Adrenal gland (tissue), 5 donors: Measurements from ENCODE around the gene AFAP1.

Experiments used
- POLR2A ChIP-seq, 2 donors: fragments of 450-650 bp; IDR thresholded peaks; one replicate each; pipeline ENCODE4 v1.6.1; 2017; ENCODE audit warnings: antibody characterized with exemption in 2 of 2, mild to moderate bottlenecking in 2 of 2, moderate library complexity in 1 of 2
- TF ChIP-seq, protein P1 (sequence below), 6 experiments: fragments of 450-650 bp in 4 of 6; fragments of 200-600 bp in 2 of 6; sonication (generic) in 1 of 6; IDR thresholded peaks; 1 replicate in 5 of 6; 2 replicates in 1 of 6; pipeline versions ENCODE4 v1.5.1 to v1.8.0; 2016 to 2021; ENCODE audit warnings: antibody characterized with exemption in 6 of 6, mild to moderate bottlenecking in 2 of 6, moderate library complexity in 1 of 6
- donor health status: DM: no; HTN: no; CAD: no.

DNA sequence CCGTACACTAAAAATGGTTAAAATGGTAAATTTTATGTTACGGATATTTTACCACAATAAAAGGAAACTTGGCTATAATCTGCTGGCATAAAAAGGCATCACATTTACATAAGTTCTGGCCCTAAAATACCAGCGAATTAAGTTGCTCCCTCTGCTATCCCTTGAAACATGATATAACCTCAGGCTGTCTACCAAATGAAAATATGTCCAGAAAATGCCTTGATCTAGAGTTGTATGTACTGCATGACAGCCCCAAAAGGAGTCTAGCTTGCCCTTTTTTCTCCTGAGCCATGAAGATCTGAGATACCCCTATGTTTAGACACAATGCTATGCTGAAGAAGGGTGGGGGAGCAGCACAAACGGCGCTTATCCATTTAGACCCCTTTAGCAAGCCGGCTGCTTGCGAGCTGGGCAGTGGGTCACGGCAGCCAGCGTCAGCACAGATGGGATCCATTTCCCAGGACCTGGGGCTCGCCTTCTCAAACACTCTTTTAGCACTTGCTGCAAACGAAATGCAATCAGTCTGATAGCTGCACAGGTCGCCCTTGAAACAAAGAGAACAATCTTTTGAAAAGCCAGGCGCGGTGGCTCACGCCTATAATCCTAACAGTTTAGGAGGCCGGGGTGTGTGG is 77.0 kb downstream of the AFAP1 start:
- TF ChIP-seq POLR2A (IDR thresholded peaks at IDR 0.05): no peak
- TF ChIP-seq, protein P1, sequence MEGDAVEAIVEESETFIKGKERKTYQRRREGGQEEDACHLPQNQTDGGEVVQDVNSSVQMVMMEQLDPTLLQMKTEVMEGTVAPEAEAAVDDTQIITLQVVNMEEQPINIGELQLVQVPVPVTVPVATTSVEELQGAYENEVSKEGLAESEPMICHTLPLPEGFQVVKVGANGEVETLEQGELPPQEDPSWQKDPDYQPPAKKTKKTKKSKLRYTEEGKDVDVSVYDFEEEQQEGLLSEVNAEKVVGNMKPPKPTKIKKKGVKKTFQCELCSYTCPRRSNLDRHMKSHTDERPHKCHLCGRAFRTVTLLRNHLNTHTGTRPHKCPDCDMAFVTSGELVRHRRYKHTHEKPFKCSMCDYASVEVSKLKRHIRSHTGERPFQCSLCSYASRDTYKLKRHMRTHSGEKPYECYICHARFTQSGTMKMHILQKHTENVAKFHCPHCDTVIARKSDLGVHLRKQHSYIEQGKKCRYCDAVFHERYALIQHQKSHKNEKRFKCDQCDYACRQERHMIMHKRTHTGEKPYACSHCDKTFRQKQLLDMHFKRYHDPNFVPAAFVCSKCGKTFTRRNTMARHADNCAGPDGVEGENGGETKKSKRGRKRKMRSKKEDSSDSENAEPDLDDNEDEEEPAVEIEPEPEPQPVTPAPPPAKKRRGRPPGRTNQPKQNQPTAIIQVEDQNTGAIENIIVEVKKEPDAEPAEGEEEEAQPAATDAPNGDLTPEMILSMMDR (IDR thresholded peaks at IDR 0.05): no peak
